A673 (cell line): ENCODE data around the gene BOD1L1. TPM values are rescaled to one million over a fixed set of nuclear protein-coding genes. Genes with fewer than 3 reads are reported as not detected.

Experiments used
- BruUV-seq: library from RNA; stranded (reverse); fragments of 400-500 nt; replicated peaks from 2 replicates; lab custom pipeline; 2021; lab: Mats Ljungman, UMichigan
- CTCF ChIA-PET: fragments of 300-600 bp; sonication (Branson Sonifier 250); formaldehyde crosslinking; loops from one replicate; lab custom pipeline; 2022; ENCODE audit warnings: antibody characterized with exemption; lab: Charles Lee
- POLR2A ChIA-PET: fragments of 300-600 bp; sonication (Branson Sonifier 250); formaldehyde crosslinking; loops from one replicate; lab custom pipeline; 2022; ENCODE audit warnings: antibody characterized with exemption; ENCODE audit not compliant: low non-redundant PET; lab: Charles Lee
- DNase-seq: peaks from one replicate; pipeline ENCODE4 v3.0.0-alpha.2; 2015; ENCODE audit warnings: low spot score
- H3K27ac ChIP-seq: fragments of 200-600 bp; sonication (generic); 2 replicates; pipeline ENCODE4 v1.5.1; 2016; ENCODE audit warnings: mixed run types, low read depth, mild to moderate bottlenecking, mixed read lengths, antibody characterized with exemption, low read length; ENCODE audit not compliant: poor library complexity, severe bottlenecking
- H3K27me3 ChIP-seq: fragments of 200-600 bp; sonication (generic); replicated peaks from 2 replicates; pipeline ENCODE4 v1.6.1; 2017; ENCODE audit warnings: mixed run types, low read depth, mild to moderate bottlenecking, mixed read lengths, antibody characterized with exemption, low read length; ENCODE audit not compliant: insufficient read depth, poor library complexity
- H3K36me3 ChIP-seq: fragments of 200-600 bp; sonication (generic); 2 replicates; pipeline ENCODE4 v1.6.1; 2016; ENCODE audit warnings: mixed run types, mild to moderate bottlenecking, mixed read lengths, antibody characterized with exemption, low read length; ENCODE audit not compliant: insufficient read depth, poor library complexity, severe bottlenecking
- H3K4me1 ChIP-seq: fragments of 200-600 bp; sonication (generic); 2 replicates; pipeline ENCODE4 v1.6.1; 2017; ENCODE audit warnings: mixed run types, mild to moderate bottlenecking, mixed read lengths, antibody characterized with exemption, low read length; ENCODE audit not compliant: insufficient read depth, poor library complexity, severe bottlenecking
- H3K4me3 ChIP-seq: fragments of 200-600 bp; sonication (generic); 2 replicates; pipeline ENCODE4 v1.5.1; 2016; ENCODE audit warnings: low read depth, mixed run types, mild to moderate bottlenecking, mixed read lengths, low read length; ENCODE audit not compliant: poor library complexity, severe bottlenecking
- H3K9me3 ChIP-seq: fragments of 200-600 bp; sonication (generic); 2 replicates; pipeline ENCODE4 v1.6.1; 2016; ENCODE audit warnings: mixed run types, low read depth, mild to moderate bottlenecking, mixed read lengths, antibody characterized with exemption, low read length; ENCODE audit not compliant: poor library complexity, severe bottlenecking
- CTCF ChIP-seq: fragments of 300-800, 200-600 bp; sonication (generic); conservative IDR thresholded peaks from 2 replicates; pipeline ENCODE4 v1.5.1; 2017; ENCODE audit warnings: low read depth, mild to moderate bottlenecking, antibody characterized with exemption, low read length, moderate library complexity, mixed read lengths
- EZH2 ChIP-seq: fragments of 200-600 bp; sonication (generic); IDR thresholded peaks from 2 replicates; pipeline ENCODE4 v1.6.1; 2017; ENCODE audit warnings: borderline replicate concordance, low read depth, mild to moderate bottlenecking, mixed read lengths, antibody characterized with exemption, low read length; ENCODE audit not compliant: poor library complexity, severe bottlenecking
- intact Hi-C: fragments of 100-400 bp; cut with micrococcal nuclease; formaldehyde crosslinking; loops from one replicate; pipeline ENCODE4 v1.10.0; 2022; ENCODE audit not compliant: unreplicated experiment
- total RNA-seq: library from RNA; stranded (reverse); gene quantifications from 2 replicates; pipeline ENCODE4 v1.2.3, GENCODE V29; 2021

Gene BOD1L1
- total RNA-seq, 1 experiment from 2014 or later: 44.8 TPM

GRCh38 chr4:13570916-13571315 is 56.6 kb downstream of the BOD1L1 start:
- Histone ChIP-seq H3K27me3 (no peaks in the 10 kb centered on the region), H3K4me1 (no peaks in the 10 kb centered on the region), H3K4me3 (no peak overlapping the region), H3K36me3 (peaks cover 35% of the 10 kb centered on the region), H3K27ac (no peak overlapping the region), H3K9me3 (no peaks in the 10 kb centered on the region)
- CTCF ChIA-PET: no interaction called here
- TF ChIP-seq EZH2 (no peak), CTCF (no peak)
- POLR2A ChIA-PET: no interaction called here
- BruUV-seq: no TSS peak
- no peak for DNase-seq
- intact Hi-C loops: no loop called here

- peaks cover 20% of the 10 kb centered on the region for H3K36me3 ChIP-seq
- intact Hi-C loops: no loop called here
- DNase-seq: no peak
- H3K27me3 ChIP-seq: no peaks in the 10 kb centered on the region
- no TSS peak for BruUV-seq
- no peaks in the 10 kb centered on the region for H3K9me3 ChIP-seq
- H3K4me1 ChIP-seq: no peaks in the 10 kb centered on the region
- TF ChIP-seq EZH2 (no peak), CTCF (no peak)
- H3K27ac ChIP-seq: no peak overlapping the region
- no peak overlapping the region for H3K4me3 ChIP-seq
- ChIA-PET CTCF (no interaction called here), POLR2A (no interaction called here)
Measured at GRCh38 chr4:13567125-13567524, 60.4 kb downstream of the BOD1L1 start.

- ChIA-PET POLR2A (no interaction called here), CTCF (no interaction called here)
- BruUV-seq: no TSS peak
Measured at GRCh38 chr4:13562876-13563275, 64.6 kb downstream of the BOD1L1 start.

More at GRCh38 chr4:13562876-13563275, 64.6 kb downstream of the BOD1L1 start:
- H3K27ac ChIP-seq: no peak overlapping the region
- H3K4me3 ChIP-seq: no peak overlapping the region
- H3K27me3 ChIP-seq: no peaks in the 10 kb centered on the region
- intact Hi-C loops: no loop called here
- H3K4me1 ChIP-seq: no peaks in the 10 kb centered on the region
- TF ChIP-seq CTCF: no peak
- no peak for TF ChIP-seq EZH2
- H3K9me3 ChIP-seq: no peaks in the 10 kb centered on the region
- DNase-seq: no peak
- no peaks in the 10 kb centered on the region for H3K36me3 ChIP-seq
